GM10248 (cell line): Measurements from ENCODE around the gene HELZ.

Experiments used
- CTCF ChIA-PET: fragments of 300-600 bp; sonication (Branson Sonifier 250); formaldehyde crosslinking; extraction: SDS; loops from one replicate; lab custom pipeline; 2021; ENCODE audit warnings: antibody characterized with exemption; lab: Yijun Ruan, JAX
- POLR2A ChIA-PET: fragments of 350-650 bp; sonication (Branson Sonifier 250); formaldehyde crosslinking; extraction: SDS; loops from one replicate; lab custom pipeline; 2020; ENCODE audit warnings: antibody characterized with exemption; lab: Yijun Ruan, JAX
- DNase-seq: peaks from one replicate; pipeline ENCODE4 v3.0.0; 2012; ENCODE audit errors: extremely low spot score
- TF ChIP-seq, protein P1 (sequence below): IDR thresholded peaks from 2 replicates; pipeline ENCODE4 v1.5.1; 2012; ENCODE audit warnings: mild to moderate bottlenecking, low read depth; ENCODE audit errors: extremely low read depth, missing control alignments, control extremely low read depth

HELZ gene

DNA sequence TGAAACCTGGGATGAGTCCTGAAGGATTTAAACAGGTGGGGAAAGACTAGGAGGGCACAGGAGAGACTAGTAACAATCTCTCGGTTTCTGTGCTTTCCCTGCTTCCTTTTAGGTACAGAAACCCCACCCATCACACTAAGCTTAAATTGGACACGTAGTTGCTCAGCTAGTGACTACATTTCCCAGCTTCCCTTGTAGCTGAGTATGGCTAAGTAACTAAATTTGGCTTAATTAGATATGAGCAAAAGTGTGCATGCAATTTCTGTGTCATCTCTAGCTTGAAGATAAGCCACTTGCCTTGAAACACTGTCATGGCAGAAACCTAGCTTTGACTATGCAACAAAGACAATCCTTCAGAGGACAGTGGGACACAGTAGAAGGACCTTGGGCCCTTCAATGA is 164.2 kb downstream of the HELZ start:
- no peak for DNase-seq
- CTCF ChIA-PET, result interaction anchor here (0.9 to 2.9 kb wide), 10 partner anchors 9 to 353 kb away, joined by 3 to 17 read pairs (median 6); no protein-coding TSS in a partner anchor
- POLR2A ChIA-PET, result no interaction called here
- TF ChIP-seq, protein P1, sequence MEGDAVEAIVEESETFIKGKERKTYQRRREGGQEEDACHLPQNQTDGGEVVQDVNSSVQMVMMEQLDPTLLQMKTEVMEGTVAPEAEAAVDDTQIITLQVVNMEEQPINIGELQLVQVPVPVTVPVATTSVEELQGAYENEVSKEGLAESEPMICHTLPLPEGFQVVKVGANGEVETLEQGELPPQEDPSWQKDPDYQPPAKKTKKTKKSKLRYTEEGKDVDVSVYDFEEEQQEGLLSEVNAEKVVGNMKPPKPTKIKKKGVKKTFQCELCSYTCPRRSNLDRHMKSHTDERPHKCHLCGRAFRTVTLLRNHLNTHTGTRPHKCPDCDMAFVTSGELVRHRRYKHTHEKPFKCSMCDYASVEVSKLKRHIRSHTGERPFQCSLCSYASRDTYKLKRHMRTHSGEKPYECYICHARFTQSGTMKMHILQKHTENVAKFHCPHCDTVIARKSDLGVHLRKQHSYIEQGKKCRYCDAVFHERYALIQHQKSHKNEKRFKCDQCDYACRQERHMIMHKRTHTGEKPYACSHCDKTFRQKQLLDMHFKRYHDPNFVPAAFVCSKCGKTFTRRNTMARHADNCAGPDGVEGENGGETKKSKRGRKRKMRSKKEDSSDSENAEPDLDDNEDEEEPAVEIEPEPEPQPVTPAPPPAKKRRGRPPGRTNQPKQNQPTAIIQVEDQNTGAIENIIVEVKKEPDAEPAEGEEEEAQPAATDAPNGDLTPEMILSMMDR, result no peak

DNA sequence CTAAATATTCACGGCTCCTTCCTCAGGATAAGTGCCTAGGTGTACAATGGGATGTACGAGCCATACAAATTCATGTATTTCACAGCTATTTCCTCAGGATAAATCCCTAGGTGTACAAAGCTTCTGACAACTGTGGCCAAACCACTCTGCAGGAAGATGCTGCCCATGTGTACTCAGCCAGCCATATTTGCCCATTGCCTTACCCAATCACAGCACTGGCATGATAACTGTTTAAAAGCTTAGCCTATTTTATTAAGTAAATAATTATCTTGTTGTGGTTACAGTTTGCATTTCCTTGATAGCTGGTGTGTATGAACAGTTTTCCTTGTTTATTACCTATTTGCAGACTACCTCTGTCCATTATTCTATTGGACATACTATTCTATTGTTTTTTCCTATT is 165.5 kb downstream of the HELZ start:
- TF ChIP-seq, protein P1, result no peak
- CTCF ChIA-PET, result interaction anchor here (1.2 to 2.5 kb wide), 3 partner anchors 13 to 31 kb away, joined by 3 to 6 read pairs (median 3); no protein-coding TSS in a partner anchor
- POLR2A ChIA-PET, result no interaction called here
- DNase-seq, result no peak

DNA sequence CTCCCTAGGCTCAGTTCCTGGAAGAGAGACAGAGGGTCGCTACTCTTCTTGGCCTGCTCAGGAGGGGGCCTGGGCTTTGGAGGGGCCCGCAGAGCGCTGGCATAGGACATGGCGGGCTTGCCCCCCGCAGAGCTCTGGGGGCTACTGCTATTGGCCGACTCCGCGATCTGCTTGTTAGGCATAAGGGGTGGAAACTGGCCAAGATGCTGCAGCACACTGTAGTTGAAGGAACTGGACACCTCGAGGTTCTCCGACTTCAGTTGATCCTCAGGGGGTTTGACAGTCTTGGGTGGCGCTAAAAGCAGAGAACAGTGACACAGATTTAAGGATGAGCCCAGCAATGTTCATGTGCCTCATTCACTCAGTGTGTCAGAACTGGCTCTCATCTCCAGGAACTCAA is 166.7 kb downstream of the HELZ start:
- TF ChIP-seq, protein P1, result no peak
- no peak for DNase-seq
- POLR2A ChIA-PET, result no interaction called here
- CTCF ChIA-PET, result interaction anchor here (0.8 to 2.5 kb wide), 4 partner anchors 12 to 364 kb away, joined by 3 to 6 read pairs (median 4); no protein-coding TSS in a partner anchor

DNA sequence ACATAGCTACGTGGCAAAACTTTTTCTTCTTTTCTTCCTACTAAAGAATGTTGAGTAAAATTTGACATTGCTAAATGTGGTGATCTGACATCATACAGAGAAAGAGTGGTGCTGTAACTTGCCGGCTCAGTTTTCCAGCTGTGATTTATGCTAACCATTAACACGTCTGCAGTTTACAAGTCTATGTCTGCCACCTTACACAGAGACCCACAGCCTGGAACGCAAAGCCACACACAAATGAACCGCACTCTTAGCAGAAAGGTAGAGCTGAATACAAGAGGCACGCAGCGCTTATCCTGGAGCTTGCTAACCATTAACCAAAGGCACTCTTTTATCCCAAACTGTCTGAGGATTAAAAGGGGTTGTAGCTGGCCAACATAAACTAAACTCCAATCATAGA is 168.7 kb downstream of the HELZ start:
- TF ChIP-seq, protein P1, result no peak
- ChIA-PET CTCF (interaction anchor here (0.9 to 2.0 kb wide), 6 partner anchors 11 to 36 kb away, joined by 3 to 6 read pairs (median 4); no protein-coding TSS in a partner anchor), POLR2A (no interaction called here)
- DNase-seq, result no peak

DNA sequence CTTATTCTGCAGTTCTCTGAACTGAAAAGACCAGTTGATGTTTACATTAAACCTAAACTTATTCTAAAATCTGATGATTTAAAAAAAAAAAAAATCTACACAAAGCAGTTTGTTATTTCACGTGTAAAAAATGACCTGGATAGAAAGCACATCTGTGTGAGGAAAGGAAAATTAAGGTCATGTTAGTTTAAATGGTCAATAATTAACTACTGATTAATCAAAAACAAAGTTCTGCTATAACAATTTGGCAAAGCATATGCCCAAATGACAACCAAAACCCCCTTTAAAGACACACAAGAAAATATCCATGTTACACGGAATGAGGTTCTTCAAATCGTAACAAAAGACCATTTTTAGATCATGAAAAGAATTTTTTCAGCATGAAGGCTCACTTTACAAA is 170.2 kb downstream of the HELZ start:
- CTCF ChIA-PET, result interaction anchor here (1.2 to 1.3 kb wide), 2 partner anchors 9 to 25 kb away, joined by 3 to 5 read pairs; no protein-coding TSS in a partner anchor
- TF ChIP-seq, protein P1, result no peak
- POLR2A ChIA-PET, result no interaction called here
- no peak for DNase-seq

DNA sequence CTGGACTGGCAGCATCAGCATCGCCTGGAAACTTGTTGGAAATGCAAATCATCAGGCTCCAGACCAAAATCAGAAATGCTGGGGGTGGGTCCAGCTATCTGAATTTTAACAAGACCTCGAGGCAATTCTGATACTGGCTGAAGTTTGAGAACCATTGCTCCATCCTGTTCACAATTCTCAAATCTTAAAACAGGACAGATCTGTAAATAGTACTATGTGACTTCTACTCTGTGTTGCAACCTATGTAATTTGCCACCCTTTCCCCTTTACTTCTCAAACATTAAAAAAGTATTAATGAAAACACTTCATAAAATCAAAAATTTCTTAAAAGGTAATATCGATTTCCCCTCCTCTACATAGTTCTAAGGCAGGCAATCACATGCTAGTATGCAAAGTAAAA is 172.1 kb downstream of the HELZ start:
- ChIA-PET CTCF (no interaction called here), POLR2A (interaction anchor here (0.6 kb wide), 1 partner anchor 557 kb away, joined by 3 read pairs; no protein-coding TSS in a partner anchor)
- DNase-seq, result no peak
- TF ChIP-seq, protein P1, result no peak
